HepG2 (cell line): ENCODE measurements around the gene PPFIA2. TPM values are rescaled to one million over a fixed set of nuclear protein-coding genes. Genes with fewer than 3 reads are reported as not detected.

Experiments used
- ATAC-seq: fragments of 200-7000 bp; cut with Tn5 transposase; 3 replicates; pipeline ENCODE4 v1.9.1; 2020; ENCODE audit warnings: mild to moderate bottlenecking, moderate library complexity
- BruUV-seq: library from RNA; stranded (reverse); fragments of 400-500 nt; replicated peaks from 2 replicates; lab custom pipeline; 2021; lab: Mats Ljungman, UMichigan
- CTCF ChIA-PET: fragments of 300-600 bp; formaldehyde crosslinking; extraction: SDS; loops from one replicate; lab custom pipeline; 2021; ENCODE audit warnings: low total read pairs, inconsistent platforms, low intra/inter-chr PET ratio; lab: Yijun Ruan, JAX
- POLR2A ChIA-PET: fragments of 350-600 bp; sonication (Branson Sonifier 250); formaldehyde crosslinking; loops from one replicate; lab custom pipeline; 2020; ENCODE audit warnings: antibody characterized with exemption, inconsistent platforms; lab: Yijun Ruan, JAX
- DNase-seq: peaks from one replicate; pipeline ENCODE4 v3.0.0-alpha.2; 2015; ENCODE audit warnings: low spot score
- FAIRE-seq: peaks from 3 replicates; lab custom pipeline; 2011; peaks lifted over from hg19 to GRCh38; lab: Jason Lieb, UNC
- H2AFZ ChIP-seq: one replicate; pipeline ENCODE4 v1.6.1; 2011; ENCODE audit warnings: low read length, inconsistent platforms
- H3K27ac ChIP-seq: fragments of 300-600 bp; 3 replicates; pipeline ENCODE4 v1.8.0; 2011; ENCODE audit warnings: mixed run types, mild to moderate bottlenecking, mixed read lengths, low read length, inconsistent platforms; ENCODE audit not compliant: insufficient read depth; ENCODE audit errors: extremely low read length
- H3K27me3 ChIP-seq, 2 experiments: fragments of 200-600 bp in 1 of 2; 2 replicates in 1 of 2; 3 replicates in 1 of 2; pipeline versions ENCODE4 v1.6.0 to v1.8.0; 2011; ENCODE audit warnings: low read length in 2 of 2, mild to moderate bottlenecking in 2 of 2, moderate library complexity in 2 of 2, inconsistent platforms in 1 of 2; ENCODE audit not compliant: insufficient read depth in 2 of 2, control insufficient read depth in 1 of 2
- H3K36me3 ChIP-seq, 2 experiments: fragments of 200-600 bp in 1 of 2; replicated peaks in 1 of 2; 2 replicates in 1 of 2; 3 replicates in 1 of 2; pipeline versions ENCODE4 v1.5.1 to v1.8.0; 2011; ENCODE audit warnings: low read length in 2 of 2, inconsistent platforms in 1 of 2; ENCODE audit not compliant: insufficient read depth in 2 of 2, control insufficient read depth in 1 of 2
- H3K4me1 ChIP-seq: 2 replicates; pipeline ENCODE4 v1.5.1; 2012; ENCODE audit warnings: low read length, inconsistent platforms; ENCODE audit not compliant: insufficient read depth
- H3K4me2 ChIP-seq: 2 replicates; pipeline ENCODE4 v1.6.0; 2011; ENCODE audit warnings: low read depth, low read length, inconsistent platforms
- H3K4me3 ChIP-seq, 3 experiments: fragments of 200-600 bp in 1 of 3; sonication (generic), shearing (Covaris generic) in 1 of 3; replicated peaks in 1 of 3; 2 replicates each; pipeline ENCODE4 v1.5.1; 2011 to 2016; ENCODE audit warnings: low read length in 3 of 3, inconsistent platforms in 2 of 3, low read depth in 2 of 3, mild to moderate bottlenecking in 2 of 3, control low read depth in 1 of 3, mixed read lengths in 1 of 3; ENCODE audit not compliant: insufficient read depth in 1 of 3
- H3K79me2 ChIP-seq: one replicate; pipeline ENCODE4 v1.6.1; 2011; ENCODE audit warnings: low read length, inconsistent platforms; ENCODE audit not compliant: insufficient read depth
- H3K9ac ChIP-seq: 2 replicates; pipeline ENCODE4 v1.6.0; 2011; ENCODE audit warnings: mild to moderate bottlenecking, low read depth, low read length, inconsistent platforms; ENCODE audit not compliant: insufficient read depth
- H3K9me3 ChIP-seq: 2 replicates; pipeline ENCODE4 v1.5.1; 2012; ENCODE audit warnings: mild to moderate bottlenecking, low read length
- H4K20me1 ChIP-seq: 2 replicates; pipeline ENCODE4 v1.6.0; 2011; ENCODE audit warnings: inconsistent platforms, mild to moderate bottlenecking, low read length, moderate library complexity; ENCODE audit not compliant: insufficient read depth
- AFF4 ChIP-seq: sonication (generic); formaldehyde crosslinking; IDR thresholded peaks from 2 replicates; pipeline ENCODE4 v1.4.0; 2020; ENCODE audit warnings: missing genetic modification reagents
- DR1 ChIP-seq: sonication (generic); formaldehyde crosslinking; IDR thresholded peaks from 2 replicates; pipeline ENCODE4 v1.8.0; 2021; ENCODE audit warnings: mild to moderate bottlenecking, missing genetic modification reagents, inconsistent platforms
- FOXP4 ChIP-seq: sonication (generic); formaldehyde crosslinking; IDR thresholded peaks from 2 replicates; pipeline ENCODE4 v1.4.0; 2020; ENCODE audit warnings: missing genetic modification reagents
- HDAC1 ChIP-seq: sonication (generic); formaldehyde crosslinking; IDR thresholded peaks from 2 replicates; pipeline ENCODE4 v1.5.1; 2020; ENCODE audit warnings: mild to moderate bottlenecking, missing genetic modification reagents
- NCOA1 ChIP-seq: sonication (generic); formaldehyde crosslinking; IDR thresholded peaks from 2 replicates; pipeline ENCODE4 v1.9.0; 2021; ENCODE audit warnings: missing genetic modification reagents
- ZC3H4 ChIP-seq: sonication (generic); formaldehyde crosslinking; IDR thresholded peaks from 2 replicates; pipeline ENCODE4 v1.4.0; 2020; ENCODE audit warnings: missing genetic modification reagents, borderline replicate concordance
- ZNF160 ChIP-seq: sonication (generic); formaldehyde crosslinking; IDR thresholded peaks from 2 replicates; pipeline ENCODE4 v1.8.0; 2022; ENCODE audit warnings: mild to moderate bottlenecking, inconsistent platforms, missing genetic modification reagents
- ZNF496 ChIP-seq: sonication (generic); formaldehyde crosslinking; IDR thresholded peaks from 2 replicates; pipeline ENCODE4 v1.8.1; 2023; ENCODE audit warnings: mild to moderate bottlenecking, moderate library complexity, missing genetic modification reagents; ENCODE audit not compliant: insufficient replicate concordance
- ZNF501 ChIP-seq: sonication (generic); formaldehyde crosslinking; IDR thresholded peaks from 2 replicates; pipeline ENCODE4 v1.5.1; 2020; ENCODE audit warnings: mild to moderate bottlenecking, moderate library complexity, missing genetic modification reagents
- ZNF605 ChIP-seq: sonication (generic); formaldehyde crosslinking; IDR thresholded peaks from 2 replicates; pipeline ENCODE4 v1.8.0; 2022; ENCODE audit warnings: mild to moderate bottlenecking, missing genetic modification reagents
- ZNF766 ChIP-seq: sonication (generic); formaldehyde crosslinking; IDR thresholded peaks from 2 replicates; pipeline ENCODE4 v1.5.0; 2020; ENCODE audit warnings: missing genetic modification reagents, borderline replicate concordance
- WGBS: methylation state at CpG from one replicate; pipeline ENCODE4 v1.1.6; 2017; ENCODE audit warnings: low lambda C conversion rate; 5-methylcytosine and 5-hydroxymethylcytosine counted together
- in situ Hi-C: cut with HindIII; loops from 2 replicates; pipeline ENCODE4 v1.10.0; 2017; ENCODE audit warnings: low pct_unique_long_range_greater_than_20kb; ENCODE audit not compliant: extremely low pct_ligation_motif_present
- intact Hi-C: fragments of 100-400 bp; cut with micrococcal nuclease; formaldehyde crosslinking; loops from one replicate; pipeline ENCODE4 v1.10.0; 2022; ENCODE audit not compliant: unreplicated experiment
- polyA plus RNA-seq, 8 experiments: library from polyadenylated mRNA; depleted of rRNA in 3 of 8; stranded (reverse) in 7 of 8; unstranded in 1 of 8; fragments of >200 nt; fragmentation: Illumina TruSeq in 4 of 8; extraction: Trizol in 4 of 8; gene quantifications; 2 replicates each; pipeline versions ENCODE4 v1.2.1 to v1.2.3, GENCODE V29; 2011 to 2016; ENCODE audit warnings: low read depth in 4 of 8, missing spikeins in 1 of 8, mixed read lengths in 1 of 8; ENCODE audit not compliant: insufficient read depth in 1 of 8
- total RNA-seq, 5 experiments: library from RNA; depleted of rRNA; stranded (reverse); fragments of >200 nt; fragmentation: Illumina TruSeq; extraction: Trizol; gene quantifications; 2 replicates each; pipeline ENCODE4 v1.2.3, GENCODE V29; 2016; ENCODE audit warnings: low read depth in 1 of 5

PPFIA2 gene
- total and polyA plus RNA-seq, 2 of the 13 experiments (the other 11 are each of a cell fraction or from before 2014, with no cell fraction given): 0.05 TPM; not detected in 1

DNA sequence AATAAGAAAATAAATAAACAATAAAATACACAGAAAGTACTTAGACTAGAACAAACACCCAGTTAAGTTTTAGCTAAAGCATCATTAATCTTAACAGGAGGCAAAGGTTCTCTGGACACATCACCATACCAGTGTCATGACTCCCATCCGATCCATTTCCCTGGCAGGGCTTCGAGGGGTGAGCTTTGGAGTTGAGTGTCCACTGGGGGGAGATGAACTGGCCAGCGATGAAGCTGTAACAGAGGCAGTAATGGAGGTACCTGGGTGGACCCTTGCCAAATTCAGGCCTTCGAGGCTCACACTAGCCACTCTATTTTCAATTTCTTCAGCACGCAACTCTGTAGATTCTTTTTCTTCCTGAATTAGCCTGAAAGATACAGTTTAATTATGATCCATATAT, 411.7 kb downstream of the PPFIA2 start:
- BruUV-seq: no TSS peak
- WGBS: 25% methylated on average over 5 of the region's 5 CpGs
- FAIRE-seq (no peak), DNase-seq (peak; percentile 1), ATAC-seq (peak; percentile 75)
- TF ChIP-seq ZNF160 (CRISPR knock-in tag): no peak
- TF ChIP-seq DR1 (CRISPR knock-in tag): no peak
- no peak for TF ChIP-seq HDAC1 (CRISPR knock-in tag)
- TF ChIP-seq ZNF605 (CRISPR knock-in tag): no peak
- no peak for TF ChIP-seq NCOA1 (CRISPR knock-in tag)
- TF ChIP-seq ZNF496: no peak
- no peak for TF ChIP-seq AFF4 (CRISPR knock-in tag)
- TF ChIP-seq ZC3H4 (CRISPR knock-in tag): no peak
- no peak for TF ChIP-seq ZNF766 (CRISPR knock-in tag)
- TF ChIP-seq ZNF501 (CRISPR knock-in tag): no peak
- no peak for TF ChIP-seq FOXP4 (CRISPR knock-in tag)
- Histone ChIP-seq H4K20me1 (no peaks in the 10 kb centered on the region), H3K9ac (no peak overlapping the region), H3K36me3 (no peaks in the 10 kb centered on the region), H3K4me3 (no peak overlapping the region), H3K9me3 (no peaks in the 10 kb centered on the region), H3K79me2 (no peaks in the 10 kb centered on the region), H3K4me1 (no peaks in the 10 kb centered on the region), H3K27ac (no peak overlapping the region), H3K4me2 (no peak overlapping the region), H3K27me3 (no peaks in the 10 kb centered on the region), H2AFZ (no peak overlapping the region)
- ChIA-PET CTCF (no interaction called here), POLR2A (no interaction called here)
- in situ Hi-C loops (no loop called here), intact Hi-C loops (no loop called here)
